HG02678 (cell line): Measurements from ENCODE around the gene CDK19.
"Not testable (repeated sequence)": the region's sequence is repeated elsewhere in the genome, so short reads cannot be mapped to it uniquely, and the experiment has no call there.

ENCODE experiments used
- ATAC-seq: cut with Tn5 transposase; IDR thresholded peaks from one replicate; pipeline ENCODE4 v1.9.1; 2021; ENCODE audit warnings: mild to moderate bottlenecking, moderate library complexity; ENCODE audit not compliant: unreplicated experiment

Gene CDK19

GRCh38 chr6:110633731-110634213 lies 181.5 kb downstream of the CDK19 start:
- ATAC-seq: no peak

- ATAC-seq: no peak
These were observed 186.1 kb downstream of the CDK19 start for GRCh38 chr6:110629153-110629552.

- ATAC-seq: no peak
These were observed 186.9 kb downstream of the CDK19 start for GRCh38 chr6:110628330-110628729.

- ATAC-seq: no peak
These were observed 188.8 kb downstream of the CDK19 start for GRCh38 chr6:110626442-110626841.

- ATAC-seq: no peak
These were observed 189.4 kb downstream of the CDK19 start for GRCh38 chr6:110625883-110626282.

GRCh38 chr6:110622912-110623578 lies 192.2 kb downstream of the CDK19 start:
- ATAC-seq: no peak

- no peak for ATAC-seq
These were observed 194.2 kb downstream of the CDK19 start for GRCh38 chr6:110621061-110621460.

GRCh38 chr6:110620065-110620464 lies 195.2 kb downstream of the CDK19 start:
- ATAC-seq: no peak

GRCh38 chr6:110619275-110619908 lies 195.9 kb downstream of the CDK19 start:
- ATAC-seq: no peak

GRCh38 chr6:110618591-110619267 lies 196.5 kb downstream of the CDK19 start:
- no peak for ATAC-seq

- ATAC-seq: peak; percentile 88
These were observed 198.2 kb downstream of the CDK19 start for GRCh38 chr6:110617057-110617456.

GRCh38 chr6:110615722-110616121 lies 199.5 kb downstream of the CDK19 start:
- ATAC-seq: no peak

GRCh38 chr6:110614586-110614985 lies 200.7 kb downstream of the CDK19 start:
- ATAC-seq: no peak

- ATAC-seq: no peak
These were observed 201.2 kb downstream of the CDK19 start for GRCh38 chr6:110614106-110614505.

GRCh38 chr6:110613356-110613755 lies 201.9 kb downstream of the CDK19 start:
- ATAC-seq: no peak

GRCh38 chr6:110612298-110612697 lies 203.0 kb downstream of the CDK19 start:
- ATAC-seq: no peak

- ATAC-seq: no peak
These were observed 206.2 kb downstream of the CDK19 start for GRCh38 chr6:110609101-110609500.

- no peak for ATAC-seq
These were observed 207.1 kb downstream of the CDK19 start for GRCh38 chr6:110608151-110608550.

- no peak for ATAC-seq
These were observed 209.1 kb downstream of the CDK19 start for GRCh38 chr6:110606151-110606550.

- not testable (repeated sequence) for ATAC-seq
These were observed 214.6 kb downstream of the CDK19 start for GRCh38 chr6:110600640-110601039.

- ATAC-seq: no peak
These were observed 217.5 kb downstream of the CDK19 start for GRCh38 chr6:110597761-110598160.

GRCh38 chr6:110596354-110596753 lies 218.9 kb downstream of the CDK19 start:
- ATAC-seq: no peak
